SKM-1 treated with dmso at 0.1 percent for 144 hours (cell line): Measurements from ENCODE around the gene ZNF280B.
"Not testable (repeated sequence)": the region's sequence is repeated elsewhere in the genome, so short reads cannot be mapped to it uniquely, and the experiment has no call there.

ENCODE experiments used
- DNase-seq: peaks from one replicate; lab custom pipeline; 2025; ENCODE audit not compliant: unreplicated experiment; lab: John Stamatoyannopoulos, UW

The ZNF280B gene

DNA sequence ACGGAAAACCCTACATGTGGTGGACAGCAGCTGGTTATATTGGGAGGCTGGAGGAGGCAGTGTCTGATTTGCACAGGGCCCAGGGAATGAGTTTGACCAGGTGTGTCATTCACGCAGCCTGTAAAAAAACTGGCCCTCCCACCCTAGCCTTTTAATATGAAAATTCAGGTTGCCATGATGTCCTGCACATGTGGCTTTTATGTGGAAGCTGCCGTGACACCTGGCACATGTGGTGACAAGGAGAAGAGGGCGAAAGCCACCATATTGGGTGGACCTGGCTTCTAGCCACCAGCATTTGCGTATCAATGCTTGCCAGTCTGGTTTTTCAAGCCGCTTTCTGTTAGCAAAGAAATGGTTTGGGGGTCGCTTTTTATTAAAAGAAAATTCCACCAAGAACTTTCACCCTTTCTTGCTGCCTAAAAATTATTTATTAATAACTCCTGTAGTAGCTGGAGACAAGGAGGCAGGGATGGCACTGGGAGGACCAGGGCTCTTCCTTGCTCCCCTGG, 43.4 kb downstream of the ZNF280B start:
- no peak for DNase-seq

- DNase-seq, result no peak
These were observed 43.9 kb downstream of the ZNF280B start for GRCh38 chr22:22464541-22465054.

GRCh38 chr22:22463855-22464540, 44.5 kb downstream of the ZNF280B start:
- DNase-seq, result peak; percentile 54

GRCh38 chr22:22462813-22463567, 45.6 kb downstream of the ZNF280B start:
- DNase-seq, result peak; percentile 12

DNA sequence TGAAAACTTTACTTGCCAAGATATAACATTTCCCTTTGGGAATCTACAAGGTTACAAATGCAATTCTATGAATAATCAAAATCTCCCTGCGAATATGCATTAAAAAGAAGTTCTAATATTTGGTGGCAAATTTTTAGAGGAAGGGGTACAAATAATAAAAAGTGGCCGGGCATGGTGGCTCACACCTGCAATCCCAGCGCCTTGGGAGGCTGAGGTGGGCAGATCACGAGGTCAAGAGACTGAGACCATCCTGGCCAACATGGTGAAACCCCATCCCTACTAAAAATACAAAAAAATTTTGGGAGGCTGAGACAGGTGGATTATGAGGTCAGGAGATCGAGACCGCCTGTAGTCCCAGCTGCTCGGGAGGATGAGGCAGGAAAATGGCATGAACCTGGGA, 47.0 kb downstream of the ZNF280B start:
- DNase-seq, result no peak

DNA sequence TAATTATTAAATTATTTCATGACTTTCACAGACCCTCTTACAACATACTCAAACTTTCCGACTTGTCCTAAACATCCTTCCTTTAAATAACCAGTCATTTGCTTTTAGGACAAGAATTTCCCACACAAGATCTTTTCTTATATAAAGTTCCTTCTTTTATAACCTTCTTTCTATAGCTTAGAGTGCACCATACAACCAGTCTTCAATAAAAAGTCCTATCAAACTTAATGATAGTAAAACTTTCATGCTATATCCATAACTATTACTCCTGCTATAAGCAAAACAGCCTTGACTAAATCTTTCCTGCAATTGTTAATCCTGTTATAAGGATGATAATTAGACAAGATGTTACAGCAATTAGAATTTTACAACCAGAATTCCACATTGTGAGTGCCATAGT, 47.4 kb downstream of the ZNF280B start:
- DNase-seq, result no peak

DNA sequence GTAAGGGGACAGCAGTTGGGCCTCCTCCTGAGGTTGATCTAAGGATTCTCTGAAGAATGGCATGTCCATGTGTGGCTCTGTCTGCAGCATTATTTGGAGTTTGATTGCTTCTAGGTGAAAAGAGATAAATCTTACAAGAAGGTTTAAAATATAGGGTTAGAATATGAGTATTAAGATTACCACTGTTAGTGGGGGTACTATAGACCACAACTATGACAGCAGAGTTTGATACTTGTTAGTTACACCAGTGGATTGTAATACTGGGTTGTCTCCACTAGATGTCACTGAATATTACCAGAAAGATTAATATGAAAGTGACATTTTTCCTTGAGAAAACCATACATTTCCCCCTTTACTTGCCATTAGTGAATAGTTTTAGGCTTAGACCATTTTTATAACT, 47.9 kb downstream of the ZNF280B start:
- peak; percentile 38 for DNase-seq

DNA sequence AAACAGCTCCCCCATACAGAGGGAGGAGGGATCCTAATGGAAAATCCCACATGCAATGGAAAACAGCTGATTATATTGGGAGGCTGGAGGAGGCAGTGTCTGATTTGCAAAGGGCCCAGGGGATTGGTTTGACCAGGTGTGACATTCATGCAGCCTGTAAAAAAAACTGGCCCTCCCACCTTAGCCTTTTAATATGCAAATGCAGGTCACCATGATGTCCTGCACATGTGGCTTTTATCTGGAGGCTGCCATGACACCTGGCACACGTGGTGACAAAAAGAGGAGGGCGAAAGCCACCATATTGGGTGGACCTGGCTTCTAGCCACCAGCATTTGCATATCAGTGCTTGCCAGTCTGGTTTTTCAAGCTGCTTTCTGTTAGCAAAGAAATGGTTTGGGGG, 48.5 kb downstream of the ZNF280B start:
- no peak for DNase-seq

DNA sequence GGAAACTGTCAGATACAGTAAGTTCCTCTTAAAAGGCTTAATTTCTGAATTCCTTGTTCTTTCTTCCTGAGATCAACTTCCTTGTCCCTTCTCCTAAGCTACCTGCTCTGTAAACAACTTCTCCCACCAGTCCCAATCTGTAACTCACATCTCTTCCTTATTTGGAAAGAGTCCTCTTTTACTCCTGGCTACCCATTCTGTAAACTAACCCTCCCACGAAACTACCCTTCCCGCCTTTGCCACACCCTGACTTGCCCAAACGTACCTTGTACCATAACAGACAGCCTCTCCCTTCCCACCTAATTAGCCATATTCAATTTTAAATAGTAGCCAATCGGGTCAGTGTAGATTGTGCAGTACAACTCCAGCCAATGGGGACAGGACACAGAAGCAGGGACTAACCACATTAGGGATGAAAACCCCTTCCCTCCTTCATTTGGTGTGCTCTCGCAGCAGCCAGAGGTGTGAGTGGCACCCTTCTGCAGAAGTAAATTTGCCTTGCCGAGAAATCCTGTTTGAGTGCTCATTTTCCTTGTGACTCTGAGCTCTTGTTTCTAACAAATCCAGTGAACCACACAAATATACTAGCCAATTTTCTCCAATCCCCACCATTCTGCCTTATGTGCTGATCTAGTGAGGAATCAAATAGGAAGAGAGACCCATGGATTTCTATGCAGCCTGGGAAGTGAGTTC, 49.5 kb downstream of the ZNF280B start:
- DNase-seq, result no peak

DNA sequence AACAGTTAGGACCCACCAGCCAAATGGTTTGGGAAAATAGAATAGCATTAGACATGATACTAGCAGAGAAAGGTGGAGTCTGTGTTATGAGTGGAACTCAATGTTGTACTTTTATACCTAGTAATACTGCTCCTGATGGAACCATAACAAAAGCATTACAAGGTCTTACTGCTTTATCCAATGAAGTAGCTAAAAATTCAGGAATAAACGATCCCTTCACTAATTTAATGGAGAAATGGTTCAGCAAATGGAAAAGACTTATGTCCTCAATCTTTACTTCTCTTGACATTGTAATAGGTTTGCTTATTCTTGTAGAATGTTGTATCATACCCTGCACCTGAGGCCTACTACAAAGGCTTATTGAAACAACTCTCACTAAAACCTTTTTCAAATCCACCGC, 50.2 kb downstream of the ZNF280B start:
- DNase-seq, result no peak

GRCh38 chr22:22454997-22455396, 53.5 kb downstream of the ZNF280B start:
- DNase-seq, result no peak

DNA sequence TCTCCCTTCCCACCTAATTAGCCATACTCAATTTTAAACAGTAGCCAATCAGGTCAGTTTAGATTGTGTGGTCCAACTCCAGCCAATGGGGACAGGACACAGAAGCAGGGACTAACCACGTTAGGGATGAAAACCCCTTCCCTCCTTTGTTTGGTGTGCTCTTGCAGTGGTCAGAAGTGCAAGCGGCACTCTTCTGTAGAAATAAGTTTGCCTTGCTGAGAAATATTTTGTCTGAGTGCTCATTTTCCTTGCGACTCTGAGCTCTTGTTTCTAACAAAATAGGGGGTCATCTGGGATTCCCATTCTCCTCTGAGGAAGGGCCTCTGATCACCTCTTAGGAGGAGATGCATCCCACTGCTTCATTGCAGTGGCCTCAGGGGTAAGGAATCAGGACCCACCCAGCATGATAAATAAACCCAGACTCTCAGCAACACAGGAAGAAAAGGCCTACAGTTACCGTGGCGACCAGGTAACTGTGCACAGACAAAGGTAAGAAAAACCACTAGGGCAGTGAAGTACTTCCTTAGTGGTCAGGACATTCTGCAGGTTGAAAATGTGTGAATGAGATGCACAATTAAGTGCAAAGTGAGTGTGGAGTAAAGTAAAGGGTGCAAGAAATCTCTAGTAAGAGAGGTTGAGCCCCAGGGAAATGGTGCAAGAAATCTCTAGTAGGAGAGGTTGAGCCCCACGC, 55.4 kb downstream of the ZNF280B start:
- no peak for DNase-seq

DNA sequence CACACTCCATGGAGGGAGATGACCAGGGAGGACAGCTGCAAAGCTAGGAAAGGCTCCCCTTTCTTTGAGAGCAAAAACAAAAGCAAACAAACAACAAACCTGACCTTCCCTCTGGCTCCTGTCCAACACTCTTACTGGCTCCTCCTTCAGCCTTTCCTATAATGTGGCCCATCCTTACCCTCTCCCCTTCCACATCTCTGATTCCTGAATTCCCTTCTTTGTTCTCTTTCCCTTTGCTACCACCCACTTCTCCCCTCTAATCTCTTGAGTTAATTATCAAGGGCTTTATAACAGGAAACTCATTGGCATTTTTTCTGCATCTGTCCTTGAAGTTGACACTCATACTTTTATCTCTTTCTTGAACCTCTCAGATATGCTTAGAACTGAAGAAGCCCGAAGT, 56.3 kb downstream of the ZNF280B start:
- DNase-seq, result no peak

- DNase-seq, result peak; percentile 87
These were observed 58.2 kb downstream of the ZNF280B start for GRCh38 chr22:22450343-22450839.

GRCh38 chr22:22449819-22450218, 58.7 kb downstream of the ZNF280B start:
- no peak for DNase-seq

DNA sequence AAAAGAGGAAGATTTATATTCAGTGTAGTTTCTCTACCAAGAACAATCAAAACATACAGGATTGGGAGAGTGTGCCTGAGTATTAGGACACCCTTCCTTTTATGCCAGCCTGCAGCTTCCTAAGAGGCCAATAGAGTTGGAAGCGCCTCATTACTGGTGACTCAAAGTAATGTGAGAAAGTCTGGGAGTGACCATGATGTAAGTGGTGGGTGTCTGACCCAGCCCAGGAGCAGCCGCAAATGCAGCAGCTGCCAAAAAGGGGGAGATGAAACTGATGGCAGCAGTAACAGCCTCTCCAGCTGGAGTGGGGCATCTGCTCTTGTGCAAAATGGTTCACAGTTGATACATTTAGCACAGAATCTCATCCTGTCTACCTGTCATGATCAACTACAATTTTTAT, 62.0 kb downstream of the ZNF280B start:
- DNase-seq, result no peak

- DNase-seq, result not testable (repeated sequence)
These were observed 64.4 kb downstream of the ZNF280B start for GRCh38 chr22:22444007-22444589.

DNA sequence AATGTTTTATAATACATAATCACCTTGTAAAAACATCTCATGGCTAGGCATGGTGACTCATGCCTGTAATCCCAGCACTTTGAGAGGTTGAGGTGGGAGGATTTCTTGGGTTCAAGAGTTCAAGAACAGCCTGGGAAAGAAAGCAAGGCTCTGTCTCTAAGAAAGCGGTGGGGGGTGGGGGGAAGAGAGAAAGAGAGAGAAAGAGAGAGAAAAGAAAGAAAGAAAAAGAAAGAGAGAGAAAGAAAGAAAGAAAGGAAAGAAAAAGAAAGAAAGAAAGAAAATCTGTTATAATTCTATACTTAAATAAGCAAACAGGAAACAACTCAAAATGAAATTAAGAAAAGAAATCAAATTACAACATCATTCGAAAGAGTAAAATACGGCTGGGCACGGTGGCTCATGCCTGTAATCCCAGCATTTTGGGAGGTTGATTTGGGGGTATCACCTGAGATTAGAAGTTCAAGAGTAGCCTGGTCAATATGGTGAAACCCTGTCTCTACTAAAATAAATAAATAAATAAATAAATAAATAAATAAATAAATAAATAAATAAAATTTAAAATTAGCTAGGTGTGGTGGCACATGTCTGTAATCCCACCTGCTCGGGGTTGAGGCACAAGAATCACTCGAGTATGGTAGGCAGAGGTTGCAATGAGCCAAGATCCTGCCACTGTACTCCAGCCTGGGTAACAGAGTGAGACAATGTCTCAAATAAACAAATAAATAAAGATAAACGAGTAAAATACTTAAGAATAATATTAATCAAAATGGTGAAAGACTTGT, 65.4 kb downstream of the ZNF280B start:
- DNase-seq, result no peak

- not testable (repeated sequence) for DNase-seq
These were observed 66.9 kb downstream of the ZNF280B start for GRCh38 chr22:22441626-22442025.

GRCh38 chr22:22440188-22440587, 68.4 kb downstream of the ZNF280B start:
- no peak for DNase-seq
